T47D (cell line): ENCODE results near the gene ARRDC2.

Source experiments
- DNase-seq, 2 experiments: peaks; one replicate each; pipeline versions ENCODE4 v3.0.0 to v3.0.0-alpha.2; 2011 to 2012; ENCODE audit warnings: low read depth in 1 of 2, low spot score in 1 of 2
- JUND ChIP-seq: IDR thresholded peaks from 2 replicates; pipeline ENCODE4 v1.6.1; 2012; ENCODE audit warnings: low read depth
- in situ Hi-C: cut with HindIII; loops from 2 replicates; pipeline ENCODE4 v1.10.0; 2016; ENCODE audit warnings: low sequenced_read_pairs, low pct_unique_long_range_greater_than_20kb

Gene ARRDC2

DNA sequence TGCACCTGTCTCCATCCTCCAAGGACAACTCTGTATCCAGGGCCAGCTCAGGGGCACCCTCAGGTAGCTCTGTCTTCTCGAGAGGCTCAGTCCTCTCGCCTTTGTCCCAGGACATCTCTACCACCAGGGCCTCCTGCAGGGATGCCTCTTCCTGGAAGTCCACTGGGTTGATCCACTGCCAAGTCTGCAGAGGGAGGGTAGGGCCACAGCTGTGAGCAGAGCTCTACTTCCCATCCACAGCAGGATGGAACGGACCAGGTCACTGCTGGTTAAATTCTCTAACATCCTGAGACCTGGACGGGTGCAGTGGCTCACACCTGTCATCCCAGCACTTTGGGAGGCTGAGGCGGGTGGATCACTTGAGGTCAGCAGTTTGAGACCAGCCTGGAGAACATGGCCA, 51.9 kb downstream of the ARRDC2 start:
- in situ Hi-C loops: no loop called here
- DNase-seq: no peak
- no peak for TF ChIP-seq JUND

- no peak for TF ChIP-seq JUND
- DNase-seq: no peak
- in situ Hi-C loops: no loop called here
Observed at GRCh38 chr19:18060472-18060871, 52.5 kb downstream of the ARRDC2 start.

DNA sequence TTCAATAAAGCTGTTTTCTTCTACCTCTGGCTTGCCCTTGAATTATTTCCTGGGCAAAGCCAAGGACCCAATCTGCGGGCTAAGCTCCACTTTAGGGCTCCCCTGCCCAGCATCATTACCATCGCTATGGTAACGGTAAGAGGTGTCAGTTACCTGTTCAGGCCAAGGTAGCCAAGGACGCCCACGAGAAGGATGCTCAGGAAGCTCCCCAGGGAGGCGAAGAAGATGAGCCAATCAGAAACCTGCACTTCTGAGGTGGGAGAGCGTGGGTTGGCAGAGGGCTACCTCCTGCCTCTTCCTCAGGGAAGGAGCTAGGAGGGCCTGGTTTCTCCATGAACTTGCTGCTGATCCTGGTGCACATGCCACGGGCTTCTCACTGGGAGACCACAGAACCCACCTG, 54.1 kb downstream of the ARRDC2 start:
- no peak for DNase-seq

GRCh38 chr19:18063463-18063862, 55.5 kb downstream of the ARRDC2 start:
- TF ChIP-seq JUND: no peak
- in situ Hi-C loops: no loop called here
- peak in 1 of 2 experiments; percentile 28 for DNase-seq

More for the DNA sequence above, 54.1 kb downstream of the ARRDC2 start:
- no peak for TF ChIP-seq JUND
- in situ Hi-C loops: no loop called here
